ENCODE data around the gene PFKL.

DNA sequence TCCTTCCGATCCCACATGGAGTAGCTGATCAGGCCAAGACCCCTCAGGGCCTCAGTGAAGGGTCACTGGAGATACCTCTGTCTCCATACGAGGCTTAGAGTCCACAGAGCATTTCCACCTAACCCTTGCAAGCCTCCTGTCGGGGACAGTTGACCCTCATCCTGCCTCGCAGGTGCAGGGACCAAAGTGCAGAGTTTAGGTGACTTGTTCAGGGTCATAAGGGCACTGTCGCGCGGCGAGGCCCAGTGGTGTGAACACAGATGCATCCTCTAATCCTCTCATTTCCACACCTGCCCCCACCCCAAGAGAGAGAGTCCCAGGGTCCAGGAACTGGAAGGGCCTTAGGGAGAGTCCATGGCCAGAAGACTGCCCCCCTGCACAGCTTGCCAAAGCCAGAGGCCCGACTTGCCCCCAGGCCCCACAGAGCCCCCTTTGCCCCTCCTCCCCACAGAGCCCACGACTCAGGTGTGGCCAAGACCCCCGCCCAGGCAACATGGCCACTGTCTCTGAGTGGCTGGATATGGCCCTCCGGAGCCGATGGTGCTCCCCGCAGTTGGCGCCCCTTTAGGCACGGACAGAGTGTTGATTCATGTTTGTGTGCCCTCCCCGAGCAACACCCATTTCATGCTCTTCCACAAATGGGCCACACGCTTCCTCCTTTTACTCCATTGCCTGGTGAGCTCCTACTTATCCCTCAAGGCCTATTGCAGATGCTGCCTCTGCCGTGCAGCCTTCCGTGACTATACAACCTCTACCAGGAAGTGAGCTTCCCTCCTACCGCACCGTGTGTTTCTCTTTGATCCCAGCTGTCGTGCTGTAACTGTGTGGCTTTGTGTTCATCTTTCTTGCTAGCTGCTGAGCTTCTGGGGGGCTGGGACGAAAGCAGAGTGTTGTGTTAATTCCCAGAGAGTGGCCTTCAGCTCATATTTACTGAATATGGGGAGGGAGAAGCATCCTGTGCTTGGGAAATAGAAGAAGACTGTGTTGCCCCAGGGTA lies 55.2 kb downstream of the PFKL start:
- TF ChIP-seq KDM1A (IDR thresholded peaks at IDR 0.05; ENCODE audit: low read depth) (no peak), POLR2A (IDR thresholded peaks at IDR 0.05; ENCODE audit: low read length) (no peak), JUNB (IDR thresholded peaks at IDR 0.05) (no peak), EP300 (IDR thresholded peaks at IDR 0.05) (no peak), CHD2 (IDR thresholded peaks at IDR 0.05; ENCODE audit: low read length, partially characterized antibody) (no peak), ZNF302 (CRISPR knock-in tag; IDR thresholded peaks at IDR 0.05) (no peak), SMC3 (IDR thresholded peaks at IDR 0.05) (no peak), RFX5 (IDR thresholded peaks at IDR 0.05) (no peak)
- TF ChIP-seq, protein P1, sequence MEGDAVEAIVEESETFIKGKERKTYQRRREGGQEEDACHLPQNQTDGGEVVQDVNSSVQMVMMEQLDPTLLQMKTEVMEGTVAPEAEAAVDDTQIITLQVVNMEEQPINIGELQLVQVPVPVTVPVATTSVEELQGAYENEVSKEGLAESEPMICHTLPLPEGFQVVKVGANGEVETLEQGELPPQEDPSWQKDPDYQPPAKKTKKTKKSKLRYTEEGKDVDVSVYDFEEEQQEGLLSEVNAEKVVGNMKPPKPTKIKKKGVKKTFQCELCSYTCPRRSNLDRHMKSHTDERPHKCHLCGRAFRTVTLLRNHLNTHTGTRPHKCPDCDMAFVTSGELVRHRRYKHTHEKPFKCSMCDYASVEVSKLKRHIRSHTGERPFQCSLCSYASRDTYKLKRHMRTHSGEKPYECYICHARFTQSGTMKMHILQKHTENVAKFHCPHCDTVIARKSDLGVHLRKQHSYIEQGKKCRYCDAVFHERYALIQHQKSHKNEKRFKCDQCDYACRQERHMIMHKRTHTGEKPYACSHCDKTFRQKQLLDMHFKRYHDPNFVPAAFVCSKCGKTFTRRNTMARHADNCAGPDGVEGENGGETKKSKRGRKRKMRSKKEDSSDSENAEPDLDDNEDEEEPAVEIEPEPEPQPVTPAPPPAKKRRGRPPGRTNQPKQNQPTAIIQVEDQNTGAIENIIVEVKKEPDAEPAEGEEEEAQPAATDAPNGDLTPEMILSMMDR (IDR thresholded peaks at IDR 0.05) = no peak
- TF ChIP-seq, protein P2, sequence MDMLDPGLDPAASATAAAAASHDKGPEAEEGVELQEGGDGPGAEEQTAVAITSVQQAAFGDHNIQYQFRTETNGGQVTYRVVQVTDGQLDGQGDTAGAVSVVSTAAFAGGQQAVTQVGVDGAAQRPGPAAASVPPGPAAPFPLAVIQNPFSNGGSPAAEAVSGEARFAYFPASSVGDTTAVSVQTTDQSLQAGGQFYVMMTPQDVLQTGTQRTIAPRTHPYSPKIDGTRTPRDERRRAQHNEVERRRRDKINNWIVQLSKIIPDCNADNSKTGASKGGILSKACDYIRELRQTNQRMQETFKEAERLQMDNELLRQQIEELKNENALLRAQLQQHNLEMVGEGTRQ (IDR thresholded peaks at IDR 0.05) = no peak
